Measurements from ENCODE around the gene FGD6.
"Not testable (repeated sequence)": the region's sequence is repeated elsewhere in the genome, so short reads cannot be mapped to it uniquely, and the experiment has no call there.

The FGD6 gene

DNA sequence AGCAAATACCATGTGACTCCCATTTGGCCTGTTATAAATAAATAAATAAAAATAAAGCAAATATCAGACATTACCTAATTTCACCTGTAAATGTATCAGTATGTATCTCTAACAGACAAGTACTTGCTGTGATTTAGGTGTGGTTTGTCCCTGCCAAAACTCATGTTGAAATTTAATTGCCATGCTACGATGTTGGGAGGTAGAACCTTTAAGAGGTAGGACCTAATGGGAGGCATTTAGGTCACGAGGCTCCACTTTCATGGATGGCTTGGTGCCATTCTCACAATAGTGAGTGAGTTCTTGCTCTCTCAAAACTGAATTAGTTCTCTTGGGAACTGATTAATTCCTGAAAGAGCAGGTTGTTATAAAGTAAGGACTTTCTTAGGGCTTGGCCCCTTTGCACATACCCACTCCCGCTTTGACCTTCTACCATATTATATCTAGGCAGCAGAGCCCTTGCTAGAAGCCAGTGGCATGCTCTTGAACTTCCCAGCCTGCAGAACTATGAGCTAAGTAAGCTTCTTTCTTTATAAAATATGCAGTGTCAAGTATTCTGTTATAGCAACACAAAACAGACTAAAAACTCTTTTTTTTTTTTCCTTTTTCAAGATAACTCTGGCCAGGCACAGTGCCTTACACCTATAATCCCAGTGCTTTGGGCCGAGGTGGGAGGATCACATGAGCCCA, 26.4 kb upstream of the FGD6 start:
- H2AFZ ChIP-seq = no peak overlapping the region
- no peak overlapping the region for H3K4me2 ChIP-seq (ENCODE audit: low read length)
- H3K36me3 ChIP-seq (ENCODE audit: control insufficient read depth, insufficient read depth, low read length) = no peaks in the 10 kb centered on the region
- H3K9ac ChIP-seq = no peak overlapping the region
- H3K27me3 ChIP-seq (ENCODE audit: control insufficient read depth, insufficient read depth, low read length) = no peaks in the 10 kb centered on the region
- TF ChIP-seq CTCF (IDR thresholded peaks at IDR 0.05) = no peak
- H3K9me3 ChIP-seq (ENCODE audit: control insufficient read depth, low read length) = no peaks in the 10 kb centered on the region
- no peaks in the 10 kb centered on the region for H3K4me1 ChIP-seq
- no peak overlapping the region for H3K27ac ChIP-seq
- H3K4me3 ChIP-seq (ENCODE audit: low read depth, low read length) = no peak overlapping the region
- peaks cover 37% of the 10 kb centered on the region for H3K79me2 ChIP-seq

GRCh38 chr12:95241761-95242506, 24.7 kb upstream of the FGD6 start:
- H3K27me3 ChIP-seq (ENCODE audit: control insufficient read depth, insufficient read depth, low read length) = no peaks in the 10 kb centered on the region
- H3K79me2 ChIP-seq = peaks cover 45% of the 10 kb centered on the region
- H3K36me3 ChIP-seq (ENCODE audit: control insufficient read depth, insufficient read depth, low read length) = no peaks in the 10 kb centered on the region
- H3K27ac ChIP-seq = no peak overlapping the region
- H3K4me1 ChIP-seq = peaks cover 4% of the 10 kb centered on the region
- H3K4me3 ChIP-seq (ENCODE audit: low read depth, low read length) = no peak overlapping the region
- H3K4me2 ChIP-seq (ENCODE audit: low read length) = no peak overlapping the region
- H2AFZ ChIP-seq = no peak overlapping the region
- TF ChIP-seq CTCF (IDR thresholded peaks at IDR 0.05) = no peak
- H3K9ac ChIP-seq = no peak overlapping the region
- no peaks in the 10 kb centered on the region for H3K9me3 ChIP-seq (ENCODE audit: control insufficient read depth, low read length)

GRCh38 chr12:95241138-95241537, 23.9 kb upstream of the FGD6 start:
- H3K79me2 ChIP-seq = peaks cover 51% of the 10 kb centered on the region
- not testable (repeated sequence) for H3K4me3 ChIP-seq (ENCODE audit: low read depth, low read length); H3K27ac ChIP-seq; H3K9me3 ChIP-seq (ENCODE audit: control insufficient read depth, low read length); H2AFZ ChIP-seq; H3K4me1 ChIP-seq; H3K9ac ChIP-seq; H3K36me3 ChIP-seq (ENCODE audit: control insufficient read depth, insufficient read depth, low read length); H3K4me2 ChIP-seq (ENCODE audit: low read length); H3K27me3 ChIP-seq (ENCODE audit: control insufficient read depth, insufficient read depth, low read length)

GRCh38 chr12:95240556-95240955, 23.3 kb upstream of the FGD6 start:
- H3K36me3 ChIP-seq (ENCODE audit: control insufficient read depth, insufficient read depth, low read length) = no peaks in the 10 kb centered on the region
- peaks cover 7% of the 10 kb centered on the region for H3K4me1 ChIP-seq
- no peaks in the 10 kb centered on the region for H3K27me3 ChIP-seq (ENCODE audit: control insufficient read depth, insufficient read depth, low read length)
- no peak overlapping the region for H3K4me2 ChIP-seq (ENCODE audit: low read length)
- H3K9me3 ChIP-seq (ENCODE audit: control insufficient read depth, low read length) = no peaks in the 10 kb centered on the region
- H3K27ac ChIP-seq = no peak overlapping the region
- TF ChIP-seq CTCF (IDR thresholded peaks at IDR 0.05) = no peak
- H3K4me3 ChIP-seq (ENCODE audit: low read depth, low read length) = no peak overlapping the region
- H3K9ac ChIP-seq = no peak overlapping the region
- no peak overlapping the region for H2AFZ ChIP-seq
- H3K79me2 ChIP-seq = peaks cover 49% of the 10 kb centered on the region

- not testable (repeated sequence) for H2AFZ ChIP-seq; H3K9me3 ChIP-seq (ENCODE audit: control insufficient read depth, low read length); H3K4me2 ChIP-seq (ENCODE audit: low read length); H3K36me3 ChIP-seq (ENCODE audit: control insufficient read depth, insufficient read depth, low read length); H3K9ac ChIP-seq; H3K4me1 ChIP-seq; H3K4me3 ChIP-seq (ENCODE audit: low read depth, low read length); H3K27ac ChIP-seq; H3K27me3 ChIP-seq (ENCODE audit: control insufficient read depth, insufficient read depth, low read length)
- peaks cover 46% of the 10 kb centered on the region for H3K79me2 ChIP-seq
These were observed 22.6 kb upstream of the FGD6 start for GRCh38 chr12:95239835-95240234.

Measured in parathyroid adenoma (tissue), 2 donors.